Effector CD8-positive, alpha-beta T cell (primary cell): ENCODE data around the gene CORO2B.

Source experiments
- DNase-seq: peaks from one replicate; lab custom pipeline; 2025; lab: John Stamatoyannopoulos, UW

The CORO2B gene

DNA sequence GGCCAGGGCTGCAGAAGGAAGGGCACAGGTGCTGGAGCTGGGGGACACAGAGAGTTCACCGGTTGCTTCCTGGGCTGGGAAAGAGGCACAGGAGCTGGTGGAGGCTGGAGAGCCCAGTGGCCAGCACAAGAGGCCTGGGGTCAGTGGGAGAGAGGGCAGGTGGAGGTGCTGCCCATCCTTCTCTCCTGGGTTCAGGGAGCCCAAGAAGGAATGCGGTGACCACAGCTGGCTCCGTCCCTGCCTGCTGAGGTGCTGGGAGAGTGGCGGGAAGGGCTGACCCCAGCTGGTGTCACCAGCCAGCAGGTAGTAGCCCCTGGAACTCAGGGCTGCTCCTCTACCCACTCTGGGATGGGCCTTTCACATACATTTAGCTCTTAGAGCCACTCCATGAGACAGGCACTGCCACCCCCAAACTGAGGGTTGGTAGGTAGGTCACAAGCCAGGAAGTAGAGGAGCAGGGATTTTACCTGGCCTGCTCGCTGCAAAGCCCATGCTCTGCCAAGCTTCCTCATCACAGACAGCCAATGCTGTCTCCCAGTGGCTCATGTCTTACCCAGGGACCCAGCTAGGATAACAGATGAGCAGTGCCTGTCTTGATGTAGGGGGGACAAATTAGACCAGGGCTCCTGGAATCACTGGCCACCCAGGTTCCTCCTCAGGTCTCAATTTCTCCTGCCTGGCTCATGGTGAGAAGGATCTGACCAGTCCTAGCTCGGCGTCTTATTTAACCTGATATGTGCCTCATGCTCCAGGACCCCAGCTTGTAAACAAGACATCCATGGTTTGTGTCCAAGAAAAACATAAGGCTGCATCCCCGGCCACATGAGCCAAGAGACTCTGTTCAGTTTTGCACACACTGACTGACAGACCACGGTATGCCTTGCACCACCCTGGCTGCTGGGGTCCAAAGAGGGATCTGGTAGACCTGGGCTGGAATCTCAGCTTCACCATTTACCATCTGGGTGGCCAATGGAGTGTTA, 119.2 kb downstream of the CORO2B start:
- DNase-seq, result no peak

DNA sequence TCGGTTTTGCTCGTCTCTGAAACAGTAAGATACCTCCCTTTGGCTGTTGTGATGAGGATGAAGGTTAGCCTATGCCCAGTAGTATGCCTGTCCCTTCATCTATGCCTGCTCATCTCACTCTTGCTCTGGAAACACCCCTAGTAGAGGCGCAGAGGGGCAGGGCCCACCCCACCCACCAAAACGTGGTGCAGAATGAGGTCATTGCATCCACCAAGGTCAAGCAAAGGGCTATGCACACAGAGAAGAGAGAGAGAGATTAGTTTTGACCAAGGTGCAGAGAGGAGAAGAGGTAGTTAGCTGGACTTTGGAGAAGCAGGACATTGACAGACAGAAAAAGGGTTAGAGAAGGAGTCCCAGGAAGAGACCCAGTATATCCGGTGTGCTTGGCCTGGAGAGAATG, 119.9 kb downstream of the CORO2B start:
- no peak for DNase-seq

DNA sequence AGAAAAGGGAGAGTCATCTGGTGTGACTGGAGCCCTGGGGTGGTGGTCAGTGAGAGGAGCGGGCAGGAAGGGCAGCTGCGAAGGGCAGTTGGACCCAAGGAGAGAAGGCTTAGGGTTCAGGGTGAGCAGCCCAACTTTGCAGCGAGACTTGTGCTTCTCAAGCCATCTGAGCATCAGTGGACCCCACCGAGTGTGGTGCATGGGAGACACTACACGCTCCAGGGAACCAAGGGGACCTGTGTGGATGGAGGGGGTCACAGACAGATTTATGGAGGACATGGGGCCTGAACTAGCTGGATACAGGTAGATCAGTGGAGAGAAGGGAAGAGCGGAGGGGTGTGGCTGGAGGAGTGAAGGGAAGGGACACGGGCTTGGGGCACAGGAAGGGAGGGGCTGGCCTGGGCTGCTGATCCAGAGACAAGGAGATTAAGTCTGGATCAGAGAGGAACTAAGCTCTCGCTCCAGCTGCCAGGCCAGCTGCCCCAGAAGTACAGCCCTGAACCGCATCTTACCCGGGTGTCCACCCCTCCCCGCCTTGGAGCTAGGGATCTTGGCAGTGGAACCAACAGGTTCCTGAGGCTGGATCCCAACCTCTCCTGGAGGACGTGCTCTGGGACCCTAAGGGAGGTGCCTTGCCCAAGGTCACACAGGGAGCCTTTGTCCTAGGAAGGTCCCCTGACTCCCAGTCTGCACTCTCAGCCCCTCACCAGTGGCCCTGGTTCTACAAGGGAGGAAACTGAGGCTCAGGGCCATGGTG, 120.5 kb downstream of the CORO2B start:
- no peak for DNase-seq

DNA sequence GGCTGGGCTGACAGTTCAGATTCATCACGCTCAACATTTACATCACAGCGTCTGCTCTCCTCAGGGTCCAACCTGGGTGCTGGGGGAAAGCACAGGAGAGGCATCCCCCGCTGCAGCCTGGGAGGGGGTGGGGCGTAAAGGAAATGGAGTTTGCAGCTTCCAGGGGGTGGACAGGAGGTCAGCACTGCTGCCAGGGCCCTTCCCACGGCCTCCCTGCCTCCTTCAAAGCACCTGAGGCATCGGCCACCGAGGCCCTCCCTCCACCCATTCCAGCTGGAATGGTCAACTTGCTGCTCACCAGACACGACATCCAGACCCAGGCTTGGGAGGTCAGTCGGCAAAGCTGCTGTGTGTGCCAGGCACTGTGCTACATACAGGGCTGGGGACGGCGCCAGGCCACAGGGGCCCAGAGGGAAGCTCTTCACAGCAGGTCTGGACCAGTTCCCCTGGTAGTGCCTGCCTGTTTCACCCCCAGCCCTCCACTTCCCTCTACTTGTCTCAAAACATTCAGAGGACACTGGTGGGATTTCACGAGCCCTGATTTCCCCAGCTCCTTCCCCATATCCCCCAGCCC, 121.2 kb downstream of the CORO2B start:
- DNase-seq, result no peak

DNA sequence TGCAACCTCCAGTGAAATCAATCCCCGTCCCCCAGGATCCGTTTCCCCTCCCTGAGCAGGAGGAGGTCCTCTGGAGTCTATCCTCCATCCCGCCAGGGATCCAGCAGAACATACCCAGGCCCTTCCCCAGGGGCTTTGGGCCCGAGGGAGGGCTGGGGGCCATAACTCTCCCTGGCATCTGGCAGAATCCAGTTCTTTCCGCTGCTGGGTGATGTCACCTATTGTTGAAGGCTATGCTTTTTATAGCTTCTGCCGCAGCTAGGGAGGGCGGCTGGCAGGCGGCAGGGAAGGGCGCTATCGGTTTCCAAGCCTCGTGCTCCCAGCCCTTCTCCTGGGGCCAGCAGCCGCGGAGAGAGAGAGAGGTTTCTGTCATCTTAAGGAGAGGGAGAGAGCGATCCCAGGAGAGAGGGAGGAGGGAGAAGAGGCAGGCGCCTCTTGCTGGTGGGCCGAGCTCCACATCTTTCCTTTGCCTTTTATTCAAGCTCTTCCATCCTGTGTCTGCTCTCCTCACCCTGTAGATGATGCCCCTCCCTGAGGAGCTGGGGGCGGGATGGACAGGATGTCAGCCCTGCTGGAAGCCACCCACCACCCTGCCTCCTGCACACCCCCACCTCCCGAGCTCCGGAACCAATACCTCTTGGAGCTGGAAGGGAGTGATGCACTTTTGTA, 121.8 kb downstream of the CORO2B start:
- no peak for DNase-seq

DNA sequence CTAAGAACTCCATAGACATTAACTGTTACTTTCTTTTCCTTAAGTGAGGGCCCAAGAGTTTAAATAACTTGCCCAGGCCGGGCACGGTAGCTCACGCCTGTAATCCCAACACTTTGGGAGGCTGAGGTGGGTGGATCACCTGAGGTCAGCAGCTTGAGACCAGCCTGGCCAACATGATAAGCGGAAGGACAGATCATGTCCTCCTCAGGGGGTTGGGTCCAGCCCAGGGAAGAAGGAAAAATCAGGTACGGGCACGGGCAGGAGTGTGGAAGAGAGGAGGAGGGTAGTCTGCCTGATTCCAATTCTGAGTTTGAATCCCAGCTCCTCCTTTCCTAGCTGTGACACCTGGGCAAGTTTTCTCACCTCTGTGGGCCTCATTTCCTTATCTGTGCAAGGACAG, 123.1 kb downstream of the CORO2B start:
- DNase-seq, result no peak

DNA sequence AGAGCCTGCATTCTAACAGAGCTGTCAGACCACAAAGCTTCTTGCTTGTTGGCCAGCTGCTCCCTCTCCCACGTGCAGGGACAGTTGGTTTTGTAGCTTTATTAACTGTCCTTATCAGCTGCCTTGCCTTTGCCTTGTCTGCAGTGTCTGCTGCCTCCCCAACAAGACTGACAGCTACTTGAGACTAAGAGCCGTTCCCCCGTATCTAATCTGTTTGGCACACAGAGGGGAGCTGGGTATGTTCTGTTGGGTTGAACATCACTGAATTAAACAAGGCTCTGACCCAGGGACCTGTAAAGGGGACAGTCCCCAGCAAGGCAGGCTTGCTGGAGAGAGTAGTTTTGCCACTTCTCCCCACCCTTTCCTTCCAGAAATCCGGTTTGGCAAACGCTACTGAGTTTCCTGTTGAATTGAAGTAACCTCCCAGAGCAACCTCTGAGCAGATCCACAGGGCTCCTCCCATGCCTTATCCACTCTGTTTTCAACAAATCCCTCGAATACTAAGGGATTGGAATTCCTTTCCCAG, 125.8 kb downstream of the CORO2B start:
- DNase-seq, result no peak

DNA sequence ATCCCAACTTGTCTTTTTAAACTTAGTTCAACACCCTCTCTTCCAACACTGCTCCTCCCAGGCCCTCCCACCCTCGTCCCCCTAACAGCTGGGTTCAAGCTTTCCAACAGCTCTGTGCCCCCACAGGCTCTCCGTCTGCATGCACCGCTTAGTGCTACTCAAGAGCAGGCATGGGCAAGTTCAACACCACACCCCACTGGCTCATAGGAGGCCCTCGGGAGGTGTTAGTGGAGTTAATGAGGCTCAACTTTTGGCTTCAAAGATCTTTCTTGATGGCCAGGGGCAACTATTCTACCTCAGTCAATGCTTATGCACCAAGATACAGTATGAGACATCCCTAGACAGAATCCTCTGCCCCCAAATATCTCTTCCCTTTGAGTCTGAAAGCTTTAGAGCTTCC, 127.5 kb downstream of the CORO2B start:
- DNase-seq, result no peak

DNA sequence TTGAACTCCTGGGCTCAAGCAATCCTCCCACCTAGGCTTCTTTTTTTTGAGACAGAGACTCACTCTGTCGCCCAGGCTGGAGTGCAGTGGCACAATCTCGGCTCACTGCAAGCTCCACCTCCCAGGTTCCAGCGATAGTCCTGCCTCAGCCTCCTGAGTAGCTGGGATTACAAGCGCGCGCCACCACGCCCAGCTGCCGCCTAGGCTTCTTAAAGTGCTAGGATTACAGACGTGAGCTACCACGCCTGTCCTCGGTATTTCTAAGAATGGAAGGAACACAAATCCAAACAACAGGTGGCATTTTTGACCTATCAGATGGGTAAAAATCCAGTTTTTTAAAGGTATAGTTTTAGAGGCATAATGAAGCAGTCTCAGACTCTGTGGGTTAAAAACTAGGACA, 128.1 kb downstream of the CORO2B start:
- DNase-seq, result no peak

DNA sequence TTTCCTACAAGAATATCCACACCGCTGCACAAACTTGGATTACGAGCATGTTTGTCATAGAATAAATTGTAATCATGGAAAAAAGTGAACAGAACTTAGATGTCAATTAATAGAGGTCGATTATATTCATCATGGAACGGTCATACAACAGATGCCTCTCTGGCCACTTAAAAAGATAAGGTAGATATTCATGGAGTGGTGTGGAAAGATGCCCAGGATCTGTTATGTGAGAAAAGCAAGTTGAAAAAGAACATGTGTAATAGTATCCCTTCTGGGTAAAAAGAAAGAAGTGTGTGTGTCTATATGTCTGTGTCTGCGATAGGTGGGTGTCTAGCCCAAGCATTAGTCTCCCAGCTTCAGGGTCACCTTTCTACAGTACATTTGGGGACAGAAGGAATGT, 128.6 kb downstream of the CORO2B start:
- no peak for DNase-seq

DNA sequence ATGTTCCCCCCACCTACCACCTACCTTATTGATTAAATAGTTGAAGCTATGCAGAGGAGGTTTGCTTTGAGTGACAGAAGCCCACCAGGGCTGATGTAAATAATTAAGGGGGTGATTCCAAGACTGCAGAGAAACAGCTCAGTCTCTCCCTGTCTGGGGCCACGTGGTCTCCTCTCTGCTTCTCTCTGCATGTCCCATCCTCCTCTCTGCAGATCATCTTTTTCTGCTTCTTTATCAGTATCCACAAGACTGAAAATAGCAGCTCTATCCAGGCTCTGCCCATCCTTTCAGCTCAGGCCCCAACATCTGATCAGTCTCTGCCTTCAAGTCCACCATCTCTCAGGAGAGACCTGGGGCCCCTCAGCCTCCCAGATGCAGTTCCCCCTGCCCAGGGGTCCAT, 131.1 kb downstream of the CORO2B start:
- no peak for DNase-seq

DNA sequence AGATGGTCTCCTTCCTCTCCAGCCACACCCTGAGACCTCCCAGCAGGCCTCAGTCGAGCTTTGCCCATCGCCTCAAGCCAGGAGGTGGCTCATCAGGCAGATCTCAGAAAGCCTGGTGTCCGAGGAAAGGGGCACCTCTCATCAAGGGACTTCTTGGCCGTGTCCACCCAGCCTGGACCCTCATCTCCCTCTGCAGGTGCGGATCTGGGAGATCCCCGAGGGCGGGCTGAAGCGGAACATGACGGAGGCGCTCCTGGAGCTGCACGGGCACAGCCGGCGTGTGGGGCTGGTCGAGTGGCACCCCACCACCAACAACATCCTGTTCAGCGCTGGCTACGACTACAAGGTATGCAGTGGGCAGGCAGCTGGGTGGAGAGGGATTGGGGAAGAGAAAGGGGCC, 131.7 kb downstream of the CORO2B start:
- no peak for DNase-seq

DNA sequence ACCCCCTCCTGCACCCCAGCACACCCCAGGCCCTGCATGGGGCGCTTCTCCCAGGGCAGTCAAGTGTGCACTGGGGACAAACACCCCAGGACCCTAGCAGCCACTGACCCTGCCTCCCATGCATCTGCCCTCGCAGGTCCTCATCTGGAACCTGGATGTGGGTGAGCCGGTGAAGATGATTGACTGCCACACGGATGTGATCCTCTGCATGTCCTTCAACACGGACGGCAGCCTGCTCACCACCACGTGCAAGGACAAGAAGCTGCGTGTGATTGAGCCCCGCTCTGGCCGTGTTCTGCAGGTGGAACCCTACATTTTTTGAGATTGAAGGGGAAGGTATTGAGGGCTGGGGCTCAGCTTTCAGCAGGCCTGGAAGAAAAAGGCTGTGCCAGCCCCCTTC, 132.6 kb downstream of the CORO2B start:
- DNase-seq, result no peak

DNA sequence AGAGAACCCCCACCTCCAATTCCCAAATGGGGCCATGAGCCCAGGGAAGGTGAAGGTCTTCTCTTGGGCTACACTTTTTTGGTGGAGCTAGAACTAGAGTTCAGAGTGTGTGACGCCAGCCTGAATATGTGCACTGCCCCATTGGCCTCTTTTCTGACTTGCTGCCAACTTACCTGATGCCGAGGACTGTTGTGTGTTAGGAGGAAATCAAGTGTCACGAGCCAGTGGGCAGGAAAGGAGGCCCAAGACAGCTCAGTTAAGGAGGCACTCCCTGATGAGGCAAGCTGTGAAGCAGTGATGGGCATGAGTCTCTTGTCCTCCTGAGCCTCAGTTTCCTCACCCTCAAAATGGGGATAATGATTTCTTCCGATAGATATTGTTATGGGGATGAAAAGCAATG, 134.1 kb downstream of the CORO2B start:
- no peak for DNase-seq

DNA sequence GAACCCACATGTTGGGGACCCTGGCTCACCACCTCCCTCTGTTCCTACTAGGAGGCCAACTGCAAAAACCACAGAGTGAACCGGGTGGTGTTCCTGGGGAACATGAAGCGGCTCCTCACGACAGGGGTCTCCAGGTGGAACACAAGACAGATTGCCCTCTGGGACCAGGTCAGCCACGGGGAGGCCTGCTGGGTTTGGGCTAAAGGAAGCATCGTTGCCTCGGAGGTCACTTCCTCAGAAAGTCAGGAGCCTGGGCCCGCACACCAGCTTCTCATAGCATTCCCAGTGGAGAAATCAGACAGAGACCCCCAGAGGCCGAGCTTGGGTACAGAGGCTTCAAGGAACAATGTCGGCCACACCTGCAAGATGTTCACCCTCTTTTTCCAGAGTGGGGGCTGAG, 135.1 kb downstream of the CORO2B start:
- DNase-seq, result no peak

DNA sequence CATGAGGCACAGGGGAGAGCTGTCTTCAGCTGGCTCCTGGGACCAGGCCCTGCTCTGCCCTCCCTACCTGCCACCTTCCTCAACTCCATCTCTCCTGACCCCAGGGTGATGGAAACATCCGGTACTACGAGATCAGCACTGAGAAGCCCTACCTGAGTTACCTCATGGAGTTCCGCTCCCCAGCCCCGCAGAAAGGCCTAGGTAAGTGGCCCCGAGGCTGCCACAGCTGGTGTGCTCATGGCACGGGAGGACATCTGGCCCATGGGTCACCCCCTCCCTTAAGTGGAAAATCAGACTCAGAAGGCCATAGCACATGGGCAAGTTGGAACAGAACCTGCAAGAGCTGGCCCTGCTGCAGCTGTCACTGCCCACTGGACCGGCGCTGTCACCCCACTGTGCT, 136.3 kb downstream of the CORO2B start:
- DNase-seq, result no peak

DNA sequence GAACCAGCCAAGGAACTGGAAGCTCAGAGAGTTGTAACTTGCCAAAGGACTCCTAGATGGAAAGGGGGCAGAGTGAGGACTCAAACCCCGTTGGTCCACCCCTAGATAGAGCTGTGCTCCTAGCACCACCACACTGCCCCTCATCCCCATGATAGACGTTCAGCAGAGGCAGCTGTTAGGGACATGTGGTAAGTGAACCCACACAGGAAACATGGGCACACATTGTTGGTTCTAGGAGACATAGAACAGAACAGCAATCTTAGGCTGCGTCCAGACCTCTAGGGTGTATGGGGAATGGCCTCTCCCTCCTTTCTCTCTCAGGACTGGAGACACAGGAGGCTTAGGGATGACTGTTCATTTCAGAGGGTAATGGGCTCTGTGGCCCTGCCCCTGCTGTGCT, 139.2 kb downstream of the CORO2B start:
- DNase-seq, result no peak

DNA sequence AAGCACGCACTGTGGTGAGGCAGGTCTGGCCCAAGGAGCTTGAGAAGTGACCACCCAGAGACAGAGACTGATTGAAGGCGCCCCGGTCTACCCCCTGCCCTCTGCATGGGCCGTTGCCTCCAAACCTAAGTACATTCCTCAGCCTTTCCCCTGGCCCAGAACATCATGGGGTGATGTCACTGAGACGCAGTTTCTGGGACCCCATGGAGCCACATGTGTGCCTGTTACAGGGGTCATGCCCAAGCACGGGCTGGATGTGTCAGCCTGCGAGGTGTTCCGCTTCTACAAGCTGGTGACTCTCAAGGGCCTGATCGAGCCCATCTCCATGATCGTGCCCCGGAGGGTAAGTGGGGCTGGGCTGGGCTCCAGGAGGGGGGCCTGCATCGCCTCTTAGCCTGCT, 139.7 kb downstream of the CORO2B start:
- no peak for DNase-seq

DNA sequence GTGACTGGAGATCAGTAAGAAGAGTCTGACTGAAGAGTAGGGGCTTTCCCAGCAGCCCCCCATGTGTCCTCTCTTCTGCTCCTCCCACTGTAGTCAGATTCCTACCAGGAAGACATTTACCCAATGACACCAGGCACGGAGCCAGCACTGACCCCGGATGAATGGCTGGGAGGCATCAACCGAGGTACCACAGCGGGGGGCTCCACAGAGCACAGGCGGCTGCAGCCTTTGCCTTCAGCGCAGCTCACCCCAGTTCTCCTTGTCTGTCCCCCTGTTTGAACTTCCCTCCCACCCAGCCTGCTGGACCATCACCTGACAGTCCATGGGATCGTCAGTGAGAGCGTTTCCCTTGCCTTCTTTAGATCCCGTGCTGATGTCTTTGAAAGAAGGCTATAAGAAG, 140.3 kb downstream of the CORO2B start:
- no peak for DNase-seq

DNA sequence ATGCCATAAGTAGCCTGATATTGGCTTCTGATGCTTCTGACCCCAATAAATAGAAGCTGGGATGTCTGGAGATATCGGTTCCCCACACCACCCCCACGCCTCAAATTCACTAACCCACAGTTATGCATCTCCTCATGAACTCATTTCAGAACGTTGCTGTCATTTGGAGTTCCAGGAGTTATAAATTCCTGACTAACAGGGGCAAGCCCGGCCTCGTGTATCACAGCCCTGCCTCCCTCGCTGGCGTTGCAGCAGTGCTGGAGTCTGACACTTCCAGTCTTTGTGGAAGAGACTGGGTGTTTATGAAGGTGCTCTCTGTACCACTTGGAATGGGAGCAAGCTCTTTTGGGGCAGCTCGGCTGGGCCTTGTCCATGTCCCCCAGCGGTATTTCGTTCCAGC, 140.9 kb downstream of the CORO2B start:
- DNase-seq, result no peak

DNA sequence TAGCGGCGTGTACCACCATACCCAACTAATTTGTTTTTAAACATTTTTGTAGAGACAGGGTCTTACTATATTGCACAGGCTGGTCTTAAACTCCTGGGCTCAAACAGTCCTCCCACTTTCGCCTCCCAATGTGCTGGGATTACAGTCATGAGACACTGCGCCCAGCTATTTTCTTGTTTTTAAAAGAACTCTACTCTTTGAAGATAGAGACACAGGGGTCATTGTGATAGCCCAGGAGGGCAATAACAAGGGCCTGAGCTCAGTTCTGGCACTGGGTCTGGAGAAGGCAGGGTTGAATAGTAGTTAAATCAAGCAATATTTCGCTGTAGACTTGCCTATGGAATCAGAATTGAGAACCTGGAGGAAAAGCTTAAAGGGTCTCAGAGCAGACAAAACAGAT, 143.1 kb downstream of the CORO2B start:
- DNase-seq, result no peak

DNA sequence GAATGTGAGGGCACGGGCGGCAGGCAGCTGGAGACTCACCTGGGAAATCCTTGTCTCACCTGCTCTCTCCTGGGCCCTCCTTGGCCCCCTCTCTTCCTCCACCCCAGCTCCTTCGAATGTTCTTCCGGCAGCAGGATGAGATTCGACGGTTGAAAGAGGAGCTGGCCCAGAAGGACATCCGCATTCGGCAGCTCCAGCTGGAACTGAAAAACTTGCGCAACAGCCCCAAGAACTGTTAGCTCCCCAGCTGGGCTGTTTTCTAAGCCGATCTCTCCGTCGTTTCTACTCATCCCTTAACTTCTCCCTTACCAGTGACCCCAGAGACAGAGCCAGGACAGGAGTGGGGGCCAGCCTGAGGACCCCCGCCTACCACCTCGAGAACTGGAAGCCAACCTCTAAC, 146.9 kb downstream of the CORO2B start:
- DNase-seq, result no peak
